Breast epithelium (tissue), 3 donors: ENCODE measurements around the gene RUBCNL.

Source experiments
- CTCF ChIP-seq, 3 donors: fragments of 450-650 bp; IDR thresholded peaks; one replicate each; pipeline ENCODE4 v1.5.1; 2016 to 2017; ENCODE audit warnings: antibody characterized with exemption in 3 of 3, mild to moderate bottlenecking in 3 of 3, moderate library complexity in 3 of 3
- POLR2A ChIP-seq: fragments of 450-650 bp; IDR thresholded peaks from one replicate; pipeline ENCODE4 v1.6.1; 2016; ENCODE audit warnings: antibody characterized with exemption, mild to moderate bottlenecking, moderate library complexity
- POLR2AphosphoS5 ChIP-seq, 3 donors: sonication (generic); formaldehyde crosslinking; IDR thresholded peaks; one replicate each; pipeline ENCODE4 v1.6.1; 2017; ENCODE audit warnings: antibody characterized with exemption in 3 of 3

- no peak for TF ChIP-seq CTCF (IDR thresholded peaks at IDR 0.05)
- TF ChIP-seq POLR2AphosphoS5 (IDR thresholded peaks at IDR 0.05): no peak
- no peak for TF ChIP-seq POLR2A
Observed at GRCh38 chr13:46303742-46304385, 83.2 kb downstream of the RUBCNL start.
